DND-41 (cell line): ENCODE data around the gene ITGB7.

Experiments
- CTCF ChIP-seq: IDR thresholded peaks from 2 replicates; pipeline ENCODE4 v1.5.1; 2012; ENCODE audit warnings: borderline replicate concordance, low read length, moderate library complexity, mild to moderate bottlenecking; ENCODE audit not compliant: poor library complexity, severe bottlenecking; ENCODE audit errors: extremely low read depth
- EZH2 ChIP-seq: IDR thresholded peaks from 3 replicates; pipeline ENCODE4 v1.6.1; 2012; ENCODE audit warnings: borderline replicate concordance, low read depth, mild to moderate bottlenecking, moderate library complexity, low read length, inconsistent platforms; ENCODE audit not compliant: severe bottlenecking

DNA sequence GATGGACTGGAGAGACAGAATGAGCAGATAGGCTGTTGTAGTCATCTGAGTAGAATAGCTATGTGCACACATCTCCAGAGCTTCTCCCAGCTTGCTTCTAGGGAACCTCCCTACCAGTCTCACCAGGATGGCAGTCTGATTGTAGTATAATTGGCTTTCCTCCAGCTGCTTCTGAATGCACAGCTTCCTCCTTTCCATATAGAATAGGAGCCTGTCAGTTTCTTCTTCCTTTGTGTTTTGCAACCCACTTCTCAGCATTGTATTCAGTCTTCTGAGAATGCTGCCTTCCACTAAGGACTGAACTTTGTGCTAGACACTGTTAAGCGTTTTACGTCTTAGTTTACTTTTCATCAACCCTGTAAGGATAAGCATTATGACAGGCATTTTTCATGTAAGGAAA is 24.1 kb downstream of the ITGB7 start:
- TF ChIP-seq CTCF (no peak), EZH2 (no peak)
